ENCODE results near the gene CCBE1.

DNA sequence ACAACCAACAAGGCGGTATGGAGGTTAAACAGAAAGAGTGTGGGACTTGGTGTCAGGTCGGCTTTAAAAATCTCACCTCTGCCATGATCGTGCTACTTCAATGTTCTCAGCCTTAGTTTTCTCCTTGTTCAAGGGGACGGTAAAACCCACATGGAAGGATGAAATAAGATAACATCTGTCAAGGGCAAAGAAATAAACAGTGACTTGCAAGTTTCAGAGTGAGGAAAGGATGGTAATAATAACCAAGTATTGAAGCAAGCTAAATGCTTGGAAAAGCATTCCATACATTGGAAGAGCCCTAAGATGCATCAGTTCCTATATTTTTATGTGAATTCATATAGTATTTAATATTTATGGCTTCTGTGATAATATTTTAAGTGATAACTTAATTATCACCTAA, 308.4 kb downstream of the CCBE1 start:
- TF ChIP-seq POLR2AphosphoS5 (IDR thresholded peaks at IDR 0.05; ENCODE audit: low read depth, low read length) (no peak), SIN3A (IDR thresholded peaks at IDR 0.05; ENCODE audit: borderline replicate concordance, insufficient read depth, low read length) (no peak)

Data from PFSK-1 (cell line).